A549 treated with RU486 at 1 μM for 4 hours (cell line): ENCODE measurements around the gene TAGLN2. TPM values are rescaled to one million over a fixed set of nuclear protein-coding genes. Genes with fewer than 3 reads are reported as not detected.

Experiments
- total RNA-seq: library from RNA; stranded (reverse); fragments of 200-300 nt; extraction: Qiagen RNA extraction; gene quantifications from 5 replicates; pipeline ENCODE4 v1.2.3, GENCODE V29; 2022; ENCODE audit warnings: low read depth

The TAGLN2 gene
- total RNA-seq: 1,006 to 1,095 TPM (median 1,081 TPM) in 5 replicates

DNA sequence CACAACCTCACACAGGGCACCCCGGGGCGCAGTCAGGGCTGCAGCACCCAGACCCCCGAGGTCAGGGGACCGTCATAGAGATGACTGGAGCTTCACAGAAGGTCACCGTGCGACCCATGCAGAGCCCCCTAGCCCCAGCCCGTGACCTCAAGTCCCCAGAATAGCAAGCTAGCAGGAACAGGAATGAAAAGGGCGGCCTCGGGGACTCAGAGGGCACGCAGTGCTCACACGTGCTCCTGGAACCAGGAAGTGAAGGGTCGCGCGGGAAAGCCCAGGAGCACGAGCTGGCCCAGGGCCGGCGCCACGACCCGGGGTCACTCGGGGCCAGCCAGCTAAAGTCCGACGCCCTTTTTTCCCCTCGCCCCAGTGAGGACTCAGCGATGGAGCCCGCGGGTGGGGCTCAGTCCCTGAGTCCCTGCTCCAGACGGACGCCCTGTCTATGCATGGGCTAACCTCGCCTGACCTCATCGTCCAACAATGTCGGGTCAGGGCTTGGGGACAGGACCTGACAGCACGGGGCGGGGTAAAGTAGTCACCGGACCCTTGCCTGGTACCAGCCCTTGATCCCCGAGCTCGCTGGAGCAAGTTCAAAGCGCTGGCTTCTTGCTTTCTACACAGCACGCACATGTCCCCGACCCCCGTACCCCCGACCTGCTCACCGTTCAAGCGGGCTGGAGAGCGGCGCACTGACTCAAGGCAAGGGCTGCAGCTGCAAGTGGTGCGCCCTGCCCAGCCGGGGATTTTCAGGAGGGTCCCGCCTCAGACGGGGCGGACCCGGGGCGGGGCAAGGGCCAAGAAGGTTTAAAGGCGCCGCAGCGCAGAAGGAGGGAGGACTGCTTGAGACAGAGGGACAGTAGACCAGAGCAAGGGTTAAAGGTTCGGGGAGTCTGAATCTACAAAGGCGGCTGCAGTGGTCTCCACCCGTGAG lies at the start of gene TAGLN2:
Gene TAGLN2 (minus strand): TSS at position 717 of the 928 bp plus-strand sequence. CDS start 4,998 bp downstream, outside the sequence.

DNA sequence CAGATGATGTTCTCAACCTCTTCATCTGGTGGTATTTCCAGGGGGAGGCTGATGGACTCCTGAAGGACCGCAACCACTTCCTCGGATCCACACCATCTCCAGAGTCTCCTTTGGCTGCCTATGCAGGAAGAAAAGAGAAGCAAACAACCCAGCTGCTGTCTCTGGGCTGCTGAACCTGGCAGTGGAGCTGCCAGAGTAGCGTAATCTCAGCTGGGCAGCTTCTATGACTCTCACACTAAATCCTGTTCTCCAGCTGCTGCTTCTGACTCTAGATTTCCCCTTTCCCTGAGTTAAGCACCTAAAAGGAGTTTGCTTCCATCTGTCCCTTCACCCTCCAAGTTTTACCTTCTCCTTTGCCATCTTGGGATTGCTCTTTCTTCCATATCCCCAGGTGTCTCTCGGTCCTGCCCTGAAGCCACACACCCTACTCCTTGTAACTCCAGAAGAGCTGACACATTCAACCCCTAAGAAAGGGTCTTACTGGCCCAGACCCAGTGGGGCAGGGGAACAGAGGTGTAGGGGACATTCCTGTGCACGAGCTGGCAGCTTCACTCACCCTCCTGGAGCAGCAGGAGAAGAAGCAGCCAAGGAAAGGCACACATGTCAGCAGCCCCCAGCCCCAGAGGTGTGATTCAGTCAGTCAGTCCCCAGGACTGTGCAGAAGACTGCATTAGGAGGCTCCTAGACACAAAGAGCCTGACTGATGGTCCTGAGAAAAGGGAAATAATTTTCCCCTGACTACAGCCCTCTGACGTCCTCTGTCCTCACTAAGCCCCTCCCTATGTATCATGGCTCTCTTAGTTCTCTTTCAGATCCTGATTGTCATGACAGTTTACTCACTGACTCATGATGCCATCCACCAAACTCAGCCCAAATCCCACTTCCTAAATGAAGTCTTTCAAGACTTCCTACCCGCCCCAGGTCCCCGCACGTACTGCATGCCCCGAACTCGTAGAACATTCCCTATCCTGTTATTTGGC lies 28.5 kb upstream of the TAGLN2 start, which contains the start of gene SLAMF9:
Gene SLAMF9 (minus strand): TSS at position 702 of the 980 bp plus-strand sequence. CDS start 100 bp downstream, at position 602.

GRCh38 chr1:159945483-159946241 lies 20.4 kb upstream of the TAGLN2 start, which contains the start of gene IGSF9:
IGSF9 (minus strand) TSS chr1:159945613; CDS start chr1:159943454, 2,159 bp downstream.

GRCh38 chr1:159900086-159900680 lies 25.1 kb downstream of the TAGLN2 start, which contains the start of gene CFAP45:
CFAP45 (minus strand) TSS chr1:159900165; CDS start chr1:159900098, 67 bp downstream.

Other genes with a start within 250 kb of the TAGLN2 start
- not detected in 5 replicates for gene CRP, start 210.9 kb downstream of the TAGLN2 start, total RNA-seq
- 51.5 to 79.9 TPM (median 73.4 TPM) in 5 replicates for gene DUSP23, start 144.5 kb downstream of the TAGLN2 start, total RNA-seq
- gene FCRL6, start 123.1 kb downstream of the TAGLN2 start, total RNA-seq: not detected in 5 replicates
- not detected in 5 replicates for gene SLAMF8, start 98.6 kb downstream of the TAGLN2 start, total RNA-seq
- 0.07 TPM in 1 of 5 replicates, not detected in the others for gene VSIG8, start 62.9 kb downstream of the TAGLN2 start, total RNA-seq
- gene CFAP45, start 25.3 kb downstream of the TAGLN2 start, total RNA-seq: 0.49 to 1.1 TPM (median 0.66 TPM) in 5 replicates
- gene IGSF9, start 20.1 kb upstream of the TAGLN2 start, total RNA-seq: 0.17 to 0.27 TPM (median 0.22 TPM) in 5 replicates
- 0.27 to 0.61 TPM (median 0.45 TPM) in 4 of 5 replicates, not detected in the other for gene SLAMF9, start 28.7 kb upstream of the TAGLN2 start, total RNA-seq
- gene PIGM, start 106.5 kb upstream of the TAGLN2 start, total RNA-seq: 2.5 to 5.0 TPM (median 4.6 TPM) in 5 replicates
- not detected in 5 replicates for gene KCNJ10, start 144.7 kb upstream of the TAGLN2 start, total RNA-seq
- gene KCNJ9, start 156.0 kb upstream of the TAGLN2 start, total RNA-seq: not detected in 5 replicates
- gene IGSF8, start 173.1 kb upstream of the TAGLN2 start, total RNA-seq: 5.6 to 10.4 TPM (median 8.4 TPM) in 5 replicates
- 0.03 to 0.04 TPM (median 0.03 TPM) in 3 of 5 replicates, not detected in the others for gene ATP1A2, start 190.3 kb upstream of the TAGLN2 start, total RNA-seq
- not detected in 5 replicates for gene ATP1A4, start 226.1 kb upstream of the TAGLN2 start, total RNA-seq